Uterus (tissue), 2 donors: ENCODE results near the gene FOLR3.

Experiments
- CTCF ChIP-seq, 4 experiments: fragments of 200-600 bp in 2 of 4; fragments of 450-650 bp in 2 of 4; sonication (generic) in 2 of 4; IDR thresholded peaks; one replicate each; pipeline ENCODE4 v1.5.1; 2016 to 2019; ENCODE audit warnings: antibody characterized with exemption in 4 of 4, mild to moderate bottlenecking in 2 of 4, moderate library complexity in 1 of 4
- POLR2A ChIP-seq, 2 donors: fragments of 450-650 bp; IDR thresholded peaks; one replicate each; pipeline ENCODE4 v1.6.1; 2016; ENCODE audit warnings: antibody characterized with exemption in 2 of 2, mild to moderate bottlenecking in 1 of 2, moderate library complexity in 1 of 2

- TF ChIP-seq CTCF (IDR thresholded peaks at IDR 0.05) (no peak), POLR2A (IDR thresholded peaks at IDR 0.05) (no peak)
These were observed 21.6 kb downstream of the FOLR3 start for GRCh38 chr11:72157131-72157530.
